K562 (cell line): ENCODE results near the gene OPCML. TPM values are rescaled to one million over a fixed set of nuclear protein-coding genes. Genes with fewer than 3 reads are reported as not detected.

Experiments
- ATAC-seq: fragments of 200-7000 bp; cut with Tn5 transposase; 3 replicates; pipeline ENCODE4 v1.9.1; 2020; ENCODE audit warnings: moderate library complexity
- BruUV-seq: library from RNA; stranded (reverse); fragments of 400-500 nt; replicated peaks from 2 replicates; lab custom pipeline; 2021; lab: Mats Ljungman, UMichigan
- CTCF ChIA-PET: fragments of 300-600 bp; formaldehyde crosslinking; extraction: SDS; loops from one replicate; lab custom pipeline; 2021; ENCODE audit warnings: low intra/inter-chr PET ratio; lab: Yijun Ruan, JAX
- POLR2A ChIA-PET: fragments of 300-600, 350-650 bp; sonication (Branson Sonifier 250); formaldehyde crosslinking; extraction: SDS; loops from one replicate; lab custom pipeline; 2021; ENCODE audit warnings: antibody characterized with exemption, inconsistent platforms; lab: Yijun Ruan, JAX
- DNase-seq, 4 experiments: peaks; one replicate each; pipeline versions ENCODE4 v3.0.0 to v3.0.0-alpha.2; 2011 to 2018; ENCODE audit warnings: low spot score in 3 of 4, mixed read lengths in 3 of 4; ENCODE audit errors: extremely low read depth in 1 of 4
- FAIRE-seq: peaks from 2 replicates; lab custom pipeline; 2011; peaks lifted over from hg19 to GRCh38; lab: Jason Lieb, UNC
- H2AFZ ChIP-seq: 2 replicates; pipeline ENCODE4 v1.6.0; 2011; ENCODE audit warnings: low read depth, low read length, control low read depth, inconsistent platforms
- H3K27ac ChIP-seq: fragments of 200-600 bp; 3 replicates; pipeline ENCODE4 v1.8.0; 2011; ENCODE audit warnings: low read depth, mild to moderate bottlenecking, control low read depth, inconsistent platforms, low read length, moderate library complexity, mixed read lengths; ENCODE audit errors: extremely low read depth
- H3K27me3 ChIP-seq, 2 experiments: fragments of 300-600 bp in 1 of 2; 2 replicates in 1 of 2; 3 replicates in 1 of 2; pipeline versions ENCODE4 v1.6.0 to v1.8.0; 2011; ENCODE audit warnings: inconsistent platforms in 2 of 2, low read length in 2 of 2, mild to moderate bottlenecking in 1 of 2, mixed read lengths in 1 of 2, moderate library complexity in 1 of 2; ENCODE audit not compliant: control insufficient read depth in 2 of 2, insufficient read depth in 2 of 2
- H3K36me3 ChIP-seq: fragments of 300-600 bp; 3 replicates; pipeline ENCODE4 v1.8.0; 2011; ENCODE audit warnings: mild to moderate bottlenecking, low read length, inconsistent platforms; ENCODE audit not compliant: control insufficient read depth, insufficient read depth
- H3K4me1 ChIP-seq, 2 experiments: fragments of 200-600 bp in 1 of 2; replicated peaks in 1 of 2; 2 replicates in 1 of 2; 3 replicates in 1 of 2; pipeline versions ENCODE4 v1.5.1 to v1.8.0; 2011; ENCODE audit warnings: inconsistent platforms in 2 of 2, low read length in 2 of 2, mild to moderate bottlenecking in 1 of 2, mixed read lengths in 1 of 2, moderate library complexity in 1 of 2; ENCODE audit not compliant: control insufficient read depth in 2 of 2, insufficient read depth in 2 of 2
- H3K4me2 ChIP-seq: 2 replicates; pipeline ENCODE4 v1.6.1; 2011; ENCODE audit warnings: low read length, control low read depth, inconsistent platforms, mixed read lengths; ENCODE audit not compliant: insufficient read depth
- H3K4me3 ChIP-seq: fragments of 200-600 bp; sonication (generic), shearing (Covaris generic); 2 replicates; pipeline ENCODE4 v1.5.1; 2016; ENCODE audit warnings: control low read depth, inconsistent platforms
- H3K79me2 ChIP-seq: fragments of 200-600 bp; 3 replicates; pipeline ENCODE4 v1.8.0; 2011; ENCODE audit warnings: low read length, inconsistent platforms; ENCODE audit not compliant: control insufficient read depth, insufficient read depth
- H3K9ac ChIP-seq, 2 experiments: 2 replicates each; pipeline versions ENCODE4 v1.6.0 to v1.6.1; 2011; ENCODE audit warnings: low read depth in 2 of 2, low read length in 2 of 2, control low read depth in 1 of 2, inconsistent platforms in 1 of 2, mild to moderate bottlenecking in 1 of 2, mixed read lengths in 1 of 2; ENCODE audit not compliant: insufficient read depth in 1 of 2
- H3K9me1 ChIP-seq: one replicate; pipeline ENCODE4 v1.6.0; 2011; ENCODE audit warnings: inconsistent platforms, mild to moderate bottlenecking, low read length, moderate library complexity; ENCODE audit not compliant: control insufficient read depth, insufficient read depth
- H3K9me3 ChIP-seq: replicated peaks from 2 replicates; pipeline ENCODE4 v1.5.1; 2011; ENCODE audit warnings: low read depth, low read length, inconsistent platforms; ENCODE audit not compliant: control insufficient read depth, insufficient read depth
- H4K20me1 ChIP-seq: replicated peaks from 2 replicates; pipeline ENCODE4 v1.6.1; 2011; ENCODE audit warnings: low read length, inconsistent platforms, mixed read lengths; ENCODE audit not compliant: control insufficient read depth, insufficient read depth
- TSHZ1 ChIP-seq: fragments of 250-450 bp; sonication (Bioruptor Pico); IDR thresholded peaks from 2 replicates; pipeline ENCODE4 v1.4.0; 2020; ENCODE audit warnings: mild to moderate bottlenecking, moderate library complexity
- WGBS: fragments of 100-300 bp; shearing (Covaris generic); methylation state at CpG from one replicate; pipeline ENCODE4 v1.1.6; 2016; ENCODE audit warnings: low coverage, mixed read lengths; ENCODE audit not compliant: insufficient coverage; ENCODE audit errors: missing lambda C conversion rate; 5-methylcytosine and 5-hydroxymethylcytosine counted together
- in situ Hi-C: fragments of 300-500 bp; cut with MboI; formaldehyde crosslinking; loops from 4 replicates; pipeline ENCODE4 v1.15.0; 2018; ENCODE audit warnings: inconsistent platforms, mixed read lengths
- intact Hi-C: fragments of 100-400 bp; cut with micrococcal nuclease; formaldehyde crosslinking; loops from 2 replicates; pipeline ENCODE4 v1.14.2; 2022
- polyA plus RNA-seq, 8 experiments: library from polyadenylated mRNA; depleted of rRNA in 4 of 8; stranded (reverse) in 5 of 8; unstranded in 3 of 8; fragments of >200 nt; fragmentation: Nextera tagmentation in 2 of 8; fragmentation: Illumina TruSeq in 1 of 8; extraction: Ambion mirVana in 2 of 8; extraction: Trizol in 1 of 8; gene quantifications; 2 replicates each; pipeline versions ENCODE4 v1.2.1 to v1.2.3, GENCODE V29; 2011 to 2014; ENCODE audit warnings: inconsistent platforms in 1 of 8, missing spikeins in 1 of 8
- total RNA-seq, 7 experiments: library from RNA; depleted of rRNA in 6 of 7; stranded (reverse); fragments of >200 nt in 6 of 7; fragmentation: Illumina TruSeq in 2 of 7; extraction: Trizol in 2 of 7; gene quantifications; 2 replicates each; pipeline versions ENCODE4 v1.2.1 to v1.2.3, GENCODE V29; 2011 to 2021; ENCODE audit warnings: low replicate concordance in 1 of 7

OPCML gene
- total and polyA plus RNA-seq, 9 of the 15 experiments (the other 6 are each of a cell fraction or from before 2014, with no cell fraction given) = not detected

- Histone ChIP-seq H4K20me1 (no peaks in the 10 kb centered on the region), H2AFZ (no peak overlapping the region), H3K4me2 (no peak overlapping the region), H3K27ac (no peak overlapping the region), H3K36me3 (no peaks in the 10 kb centered on the region), H3K9me1 (no peaks in the 10 kb centered on the region), H3K9me3 (no peaks in the 10 kb centered on the region), H3K27me3 (no peaks in the 10 kb centered on the region), H3K79me2 (no peaks in the 10 kb centered on the region), H3K4me3 (no peak overlapping the region), H3K4me1 (no peaks in the 10 kb centered on the region), H3K9ac (no peak overlapping the region)
- POLR2A ChIA-PET = no interaction called here
- CTCF ChIA-PET = no interaction called here
- BruUV-seq = no TSS peak
- intact Hi-C loops = no loop called here
- in situ Hi-C loops = no loop called here
- no peak for TF ChIP-seq TSHZ1 (CRISPR knock-in tag)
- DNase-seq (no peak), FAIRE-seq (no peak), ATAC-seq (no peak)
- 0% methylated on average over 4 of the region's 7 CpGs for WGBS
These were observed 1080.2 kb downstream of the OPCML start for GRCh38 chr11:132451942-132452601.
